HepG2 (cell line): Measurements from ENCODE around the gene PPP1R15A. TPM values are rescaled to one million over a fixed set of nuclear protein-coding genes. Genes with fewer than 3 reads are reported as not detected.

Experiments
- ATAC-seq: fragments of 200-7000 bp; cut with Tn5 transposase; 3 replicates; pipeline ENCODE4 v1.9.1; 2020; ENCODE audit warnings: mild to moderate bottlenecking, moderate library complexity
- BruUV-seq: library from RNA; stranded (reverse); fragments of 400-500 nt; replicated peaks from 2 replicates; lab custom pipeline; 2021; lab: Mats Ljungman, UMichigan
- CTCF ChIA-PET: fragments of 300-600 bp; formaldehyde crosslinking; extraction: SDS; loops from one replicate; lab custom pipeline; 2021; ENCODE audit warnings: low total read pairs, inconsistent platforms, low intra/inter-chr PET ratio; lab: Yijun Ruan, JAX
- POLR2A ChIA-PET: fragments of 350-600 bp; sonication (Branson Sonifier 250); formaldehyde crosslinking; loops from one replicate; lab custom pipeline; 2020; ENCODE audit warnings: antibody characterized with exemption, inconsistent platforms; lab: Yijun Ruan, JAX
- DNase-seq: peaks from one replicate; pipeline ENCODE4 v3.0.0-alpha.2; 2015; ENCODE audit warnings: low spot score
- FAIRE-seq: peaks from 3 replicates; lab custom pipeline; 2011; peaks lifted over from hg19 to GRCh38; lab: Jason Lieb, UNC
- H2AFZ ChIP-seq: one replicate; pipeline ENCODE4 v1.6.1; 2011; ENCODE audit warnings: low read length, inconsistent platforms
- H3K27ac ChIP-seq: fragments of 300-600 bp; 3 replicates; pipeline ENCODE4 v1.8.0; 2011; ENCODE audit warnings: mixed run types, mild to moderate bottlenecking, mixed read lengths, low read length, inconsistent platforms; ENCODE audit not compliant: insufficient read depth; ENCODE audit errors: extremely low read length
- H3K27me3 ChIP-seq, 2 experiments: fragments of 200-600 bp in 1 of 2; 2 replicates in 1 of 2; 3 replicates in 1 of 2; pipeline versions ENCODE4 v1.6.0 to v1.8.0; 2011; ENCODE audit warnings: low read length in 2 of 2, mild to moderate bottlenecking in 2 of 2, moderate library complexity in 2 of 2, inconsistent platforms in 1 of 2; ENCODE audit not compliant: insufficient read depth in 2 of 2, control insufficient read depth in 1 of 2
- H3K36me3 ChIP-seq, 2 experiments: fragments of 200-600 bp in 1 of 2; replicated peaks in 1 of 2; 2 replicates in 1 of 2; 3 replicates in 1 of 2; pipeline versions ENCODE4 v1.5.1 to v1.8.0; 2011; ENCODE audit warnings: low read length in 2 of 2, inconsistent platforms in 1 of 2; ENCODE audit not compliant: insufficient read depth in 2 of 2, control insufficient read depth in 1 of 2
- H3K4me1 ChIP-seq: 2 replicates; pipeline ENCODE4 v1.5.1; 2012; ENCODE audit warnings: low read length, inconsistent platforms; ENCODE audit not compliant: insufficient read depth
- H3K4me2 ChIP-seq: 2 replicates; pipeline ENCODE4 v1.6.0; 2011; ENCODE audit warnings: low read depth, low read length, inconsistent platforms
- H3K4me3 ChIP-seq, 3 experiments: fragments of 200-600 bp in 1 of 3; sonication (generic), shearing (Covaris generic) in 1 of 3; replicated peaks in 1 of 3; 2 replicates each; pipeline ENCODE4 v1.5.1; 2011 to 2016; ENCODE audit warnings: low read length in 3 of 3, inconsistent platforms in 2 of 3, low read depth in 2 of 3, mild to moderate bottlenecking in 2 of 3, control low read depth in 1 of 3, mixed read lengths in 1 of 3; ENCODE audit not compliant: insufficient read depth in 1 of 3
- H3K79me2 ChIP-seq: one replicate; pipeline ENCODE4 v1.6.1; 2011; ENCODE audit warnings: low read length, inconsistent platforms; ENCODE audit not compliant: insufficient read depth
- H3K9ac ChIP-seq: 2 replicates; pipeline ENCODE4 v1.6.0; 2011; ENCODE audit warnings: mild to moderate bottlenecking, low read depth, low read length, inconsistent platforms; ENCODE audit not compliant: insufficient read depth
- H3K9me3 ChIP-seq: 2 replicates; pipeline ENCODE4 v1.5.1; 2012; ENCODE audit warnings: mild to moderate bottlenecking, low read length
- H4K20me1 ChIP-seq: 2 replicates; pipeline ENCODE4 v1.6.0; 2011; ENCODE audit warnings: inconsistent platforms, mild to moderate bottlenecking, low read length, moderate library complexity; ENCODE audit not compliant: insufficient read depth
- ARHGAP35 ChIP-seq: sonication (generic); formaldehyde crosslinking; IDR thresholded peaks from 2 replicates; pipeline ENCODE4 v1.9.0; 2022; ENCODE audit warnings: mild to moderate bottlenecking, inconsistent platforms, moderate library complexity, missing genetic modification reagents, borderline replicate concordance
- CEBPB ChIP-seq: IDR thresholded peaks from 2 replicates; pipeline ENCODE4 v1.6.1; 2011; ENCODE audit warnings: low read depth, low read length, improper control_type of control experiment, borderline replicate concordance
- HES4 ChIP-seq: sonication (generic); formaldehyde crosslinking; IDR thresholded peaks from 2 replicates; pipeline ENCODE4 v1.9.0; 2021; ENCODE audit warnings: mild to moderate bottlenecking, missing genetic modification reagents, borderline replicate concordance
- JUNB ChIP-seq: sonication (generic); formaldehyde crosslinking; IDR thresholded peaks from 2 replicates; pipeline ENCODE4 v1.8.0; 2022; ENCODE audit warnings: missing genetic modification reagents, mild to moderate bottlenecking, borderline replicate concordance
- NFRKB ChIP-seq: fragments of 450-650 bp; IDR thresholded peaks from 2 replicates; pipeline ENCODE4 v1.6.1; 2017
- RFX3 ChIP-seq: IDR thresholded peaks from 2 replicates; pipeline ENCODE4 v1.6.1; 2016; ENCODE audit warnings: missing biosample characterization, missing genetic modification reagents
- SIX4 ChIP-seq: sonication (generic); formaldehyde crosslinking; IDR thresholded peaks from 2 replicates; pipeline ENCODE4 v1.4.0; 2020; ENCODE audit warnings: missing genetic modification reagents
- SMYD3 ChIP-seq: sonication (generic); formaldehyde crosslinking; IDR thresholded peaks from 2 replicates; pipeline ENCODE4 v1.8.1; 2023; ENCODE audit warnings: mild to moderate bottlenecking, missing genetic modification reagents
- TEAD2 ChIP-seq: sonication (generic); formaldehyde crosslinking; IDR thresholded peaks from 2 replicates; pipeline ENCODE4 v1.9.0; 2021; ENCODE audit warnings: missing genetic modification reagents
- ZFP36L1 ChIP-seq: sonication (generic); formaldehyde crosslinking; IDR thresholded peaks from 2 replicates; pipeline ENCODE4 v1.8.0; 2022; ENCODE audit warnings: mild to moderate bottlenecking, missing genetic modification reagents, moderate library complexity
- ZKSCAN5 ChIP-seq: sonication (generic); formaldehyde crosslinking; IDR thresholded peaks from 2 replicates; pipeline ENCODE4 v1.5.1; 2020; ENCODE audit warnings: mild to moderate bottlenecking, missing genetic modification reagents
- ZNF17 ChIP-seq: sonication (generic); formaldehyde crosslinking; IDR thresholded peaks from 2 replicates; pipeline ENCODE4 v1.5.0; 2020; ENCODE audit warnings: mild to moderate bottlenecking, missing genetic modification reagents
- ZNF383 ChIP-seq: sonication (generic); formaldehyde crosslinking; IDR thresholded peaks from 2 replicates; pipeline ENCODE4 v1.4.0; 2020; ENCODE audit warnings: missing genetic modification reagents, mild to moderate bottlenecking, borderline replicate concordance
- ZNF558 ChIP-seq: sonication (generic); formaldehyde crosslinking; IDR thresholded peaks from 2 replicates; pipeline ENCODE4 v1.9.0; 2022; ENCODE audit warnings: mild to moderate bottlenecking, missing genetic modification reagents, borderline replicate concordance
- WGBS: methylation state at CpG from one replicate; pipeline ENCODE4 v1.1.6; 2017; ENCODE audit warnings: low lambda C conversion rate; 5-methylcytosine and 5-hydroxymethylcytosine counted together
- in situ Hi-C: cut with HindIII; loops from 2 replicates; pipeline ENCODE4 v1.10.0; 2017; ENCODE audit warnings: low pct_unique_long_range_greater_than_20kb; ENCODE audit not compliant: extremely low pct_ligation_motif_present
- intact Hi-C: fragments of 100-400 bp; cut with micrococcal nuclease; formaldehyde crosslinking; loops from one replicate; pipeline ENCODE4 v1.10.0; 2022; ENCODE audit not compliant: unreplicated experiment
- polyA plus RNA-seq, 8 experiments: library from polyadenylated mRNA; depleted of rRNA in 3 of 8; stranded (reverse) in 7 of 8; unstranded in 1 of 8; fragments of >200 nt; fragmentation: Illumina TruSeq in 4 of 8; extraction: Trizol in 4 of 8; gene quantifications; 2 replicates each; pipeline versions ENCODE4 v1.2.1 to v1.2.3, GENCODE V29; 2011 to 2016; ENCODE audit warnings: low read depth in 4 of 8, missing spikeins in 1 of 8, mixed read lengths in 1 of 8; ENCODE audit not compliant: insufficient read depth in 1 of 8
- total RNA-seq, 5 experiments: library from RNA; depleted of rRNA; stranded (reverse); fragments of >200 nt; fragmentation: Illumina TruSeq; extraction: Trizol; gene quantifications; 2 replicates each; pipeline ENCODE4 v1.2.3, GENCODE V29; 2016; ENCODE audit warnings: low read depth in 1 of 5
- TF ChIP-seq, protein P1 (sequence below): sonication (generic); formaldehyde crosslinking; IDR thresholded peaks from 2 replicates; pipeline ENCODE4 v1.8.0; 2022; ENCODE audit warnings: mild to moderate bottlenecking, missing genetic modification reagents
- TF ChIP-seq, protein P2 (sequence below): sonication (generic); formaldehyde crosslinking; IDR thresholded peaks from 2 replicates; pipeline ENCODE4 v1.5.0; 2020; ENCODE audit warnings: mild to moderate bottlenecking, missing genetic modification reagents, moderate library complexity
- TF ChIP-seq, protein P3 (sequence below): sonication (generic); formaldehyde crosslinking; IDR thresholded peaks from 2 replicates; pipeline ENCODE4 v1.4.0; 2020; ENCODE audit warnings: missing genetic modification reagents, mild to moderate bottlenecking, borderline replicate concordance
- TF ChIP-seq, protein P4 (sequence below): sonication (generic); formaldehyde crosslinking; conservative IDR thresholded peaks from 2 replicates; pipeline ENCODE4 v1.4.0; 2020; ENCODE audit warnings: missing genetic modification reagents
- TF ChIP-seq, protein P5 (sequence below): sonication (generic); formaldehyde crosslinking; IDR thresholded peaks from 2 replicates; pipeline ENCODE4 v1.4.0; 2020; ENCODE audit warnings: mild to moderate bottlenecking, missing genetic modification reagents

Gene PPP1R15A
- total and polyA plus RNA-seq, 2 of the 13 experiments (the other 11 are each of a cell fraction or from before 2014, with no cell fraction given) = 15.6 to 18.5 TPM

DNA sequence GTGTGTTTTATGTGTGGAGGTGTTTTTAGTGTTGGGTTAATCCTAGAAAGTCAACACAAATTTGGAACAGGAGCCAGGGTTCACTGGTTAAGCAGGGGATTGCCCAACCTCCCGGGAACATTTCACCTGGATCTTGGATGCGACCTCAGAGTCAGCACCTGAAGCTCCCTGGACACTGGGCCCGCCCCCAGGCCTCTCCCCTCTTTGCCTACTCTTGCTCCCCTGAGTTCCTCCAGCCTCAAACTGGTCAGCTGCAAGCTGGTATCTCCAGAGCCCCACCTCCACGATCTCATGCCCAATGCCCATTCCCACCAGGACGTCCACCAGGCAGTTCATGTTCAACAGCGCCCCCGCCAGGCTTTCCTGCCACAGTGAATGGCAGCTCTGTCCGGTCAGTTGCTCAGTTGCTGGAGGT, 45.6 kb upstream of the PPP1R15A start:
- H3K4me1 ChIP-seq = 0 out of 2 replicates have a peak, but pooled peaks cover 5% of the 10 kb centered on the region
- H3K27me3 ChIP-seq = no peaks in the 10 kb centered on the region
- H3K79me2 ChIP-seq = no peaks in the 10 kb centered on the region
- H3K9ac ChIP-seq = no peak overlapping the region
- FAIRE-seq (no peak), DNase-seq (no peak), ATAC-seq (no peak; the same call in 2 of the 3 replicates)
- BruUV-seq = no TSS peak
- H4K20me1 ChIP-seq = no peaks in the 10 kb centered on the region
- no peak overlapping the region for H2AFZ ChIP-seq
- no peak overlapping the region for H3K4me2 ChIP-seq
- CTCF ChIA-PET = no interaction called here
- H3K4me3 ChIP-seq = no peak overlapping the region
- in situ Hi-C loops (no loop called here), intact Hi-C loops (no loop called here)
- H3K9me3 ChIP-seq = 0 out of 2 replicates have a peak, but pooled peaks cover 7% of the 10 kb centered on the region
- WGBS = 69% methylated on average over 6 of the region's 8 CpGs
- POLR2A ChIA-PET = no interaction called here
- H3K27ac ChIP-seq = no peak overlapping the region
- H3K36me3 ChIP-seq = no peaks in the 10 kb centered on the region
- no peak for TF ChIP-seq RFX3
- no peak for TF ChIP-seq ARHGAP35 (CRISPR knock-in tag)
- TF ChIP-seq NFRKB = no peak
- TF ChIP-seq ZNF17 (CRISPR knock-in tag) = no peak
- TF ChIP-seq ZNF383 (CRISPR knock-in tag) = no peak
- TF ChIP-seq ZKSCAN5 (CRISPR knock-in tag) = no peak
- no peak for TF ChIP-seq SMYD3
- no peak for TF ChIP-seq ZNF558
- TF ChIP-seq HES4 (CRISPR knock-in tag) = no peak
- TF ChIP-seq, protein P1, sequence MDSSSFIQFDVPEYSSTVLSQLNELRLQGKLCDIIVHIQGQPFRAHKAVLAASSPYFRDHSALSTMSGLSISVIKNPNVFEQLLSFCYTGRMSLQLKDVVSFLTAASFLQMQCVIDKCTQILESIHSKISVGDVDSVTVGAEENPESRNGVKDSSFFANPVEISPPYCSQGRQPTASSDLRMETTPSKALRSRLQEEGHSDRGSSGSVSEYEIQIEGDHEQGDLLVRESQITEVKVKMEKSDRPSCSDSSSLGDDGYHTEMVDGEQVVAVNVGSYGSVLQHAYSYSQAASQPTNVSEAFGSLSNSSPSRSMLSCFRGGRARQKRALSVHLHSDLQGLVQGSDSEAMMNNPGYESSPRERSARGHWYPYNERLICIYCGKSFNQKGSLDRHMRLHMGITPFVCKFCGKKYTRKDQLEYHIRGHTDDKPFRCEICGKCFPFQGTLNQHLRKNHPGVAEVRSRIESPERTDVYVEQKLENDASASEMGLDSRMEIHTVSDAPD (CRISPR knock-in tag) = no peak
- no peak for TF ChIP-seq JUNB (CRISPR knock-in tag)
- TF ChIP-seq SIX4 (CRISPR knock-in tag) = no peak
- TF ChIP-seq, protein P2, sequence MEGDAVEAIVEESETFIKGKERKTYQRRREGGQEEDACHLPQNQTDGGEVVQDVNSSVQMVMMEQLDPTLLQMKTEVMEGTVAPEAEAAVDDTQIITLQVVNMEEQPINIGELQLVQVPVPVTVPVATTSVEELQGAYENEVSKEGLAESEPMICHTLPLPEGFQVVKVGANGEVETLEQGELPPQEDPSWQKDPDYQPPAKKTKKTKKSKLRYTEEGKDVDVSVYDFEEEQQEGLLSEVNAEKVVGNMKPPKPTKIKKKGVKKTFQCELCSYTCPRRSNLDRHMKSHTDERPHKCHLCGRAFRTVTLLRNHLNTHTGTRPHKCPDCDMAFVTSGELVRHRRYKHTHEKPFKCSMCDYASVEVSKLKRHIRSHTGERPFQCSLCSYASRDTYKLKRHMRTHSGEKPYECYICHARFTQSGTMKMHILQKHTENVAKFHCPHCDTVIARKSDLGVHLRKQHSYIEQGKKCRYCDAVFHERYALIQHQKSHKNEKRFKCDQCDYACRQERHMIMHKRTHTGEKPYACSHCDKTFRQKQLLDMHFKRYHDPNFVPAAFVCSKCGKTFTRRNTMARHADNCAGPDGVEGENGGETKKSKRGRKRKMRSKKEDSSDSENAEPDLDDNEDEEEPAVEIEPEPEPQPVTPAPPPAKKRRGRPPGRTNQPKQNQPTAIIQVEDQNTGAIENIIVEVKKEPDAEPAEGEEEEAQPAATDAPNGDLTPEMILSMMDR (CRISPR knock-in tag) = peak; percentile 48
- TF ChIP-seq, protein P3, sequence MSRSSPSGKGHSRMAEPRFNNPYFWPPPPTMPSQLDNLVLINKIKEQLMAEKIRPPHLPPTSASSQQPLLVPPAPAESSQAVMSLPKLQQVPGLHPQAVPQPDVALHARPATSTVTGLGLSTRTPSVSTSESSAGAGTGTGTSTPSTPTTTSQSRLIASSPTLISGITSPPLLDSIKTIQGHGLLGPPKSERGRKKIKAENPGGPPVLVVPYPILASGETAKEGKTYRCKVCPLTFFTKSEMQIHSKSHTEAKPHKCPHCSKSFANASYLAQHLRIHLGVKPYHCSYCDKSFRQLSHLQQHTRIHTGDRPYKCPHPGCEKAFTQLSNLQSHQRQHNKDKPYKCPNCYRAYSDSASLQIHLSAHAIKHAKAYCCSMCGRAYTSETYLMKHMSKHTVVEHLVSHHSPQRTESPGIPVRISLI (CRISPR knock-in tag) = no peak
- TF ChIP-seq CEBPB = peak; percentile 35; the same call in 1 of the 2 replicates
- TF ChIP-seq TEAD2 (CRISPR knock-in tag) = no peak
- TF ChIP-seq, protein P4, sequence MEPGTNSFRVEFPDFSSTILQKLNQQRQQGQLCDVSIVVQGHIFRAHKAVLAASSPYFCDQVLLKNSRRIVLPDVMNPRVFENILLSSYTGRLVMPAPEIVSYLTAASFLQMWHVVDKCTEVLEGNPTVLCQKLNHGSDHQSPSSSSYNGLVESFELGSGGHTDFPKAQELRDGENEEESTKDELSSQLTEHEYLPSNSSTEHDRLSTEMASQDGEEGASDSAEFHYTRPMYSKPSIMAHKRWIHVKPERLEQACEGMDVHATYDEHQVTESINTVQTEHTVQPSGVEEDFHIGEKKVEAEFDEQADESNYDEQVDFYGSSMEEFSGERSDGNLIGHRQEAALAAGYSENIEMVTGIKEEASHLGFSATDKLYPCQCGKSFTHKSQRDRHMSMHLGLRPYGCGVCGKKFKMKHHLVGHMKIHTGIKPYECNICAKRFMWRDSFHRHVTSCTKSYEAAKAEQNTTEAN (CRISPR knock-in tag) = no peak
- TF ChIP-seq ZFP36L1 = no peak
- TF ChIP-seq, protein P5, sequence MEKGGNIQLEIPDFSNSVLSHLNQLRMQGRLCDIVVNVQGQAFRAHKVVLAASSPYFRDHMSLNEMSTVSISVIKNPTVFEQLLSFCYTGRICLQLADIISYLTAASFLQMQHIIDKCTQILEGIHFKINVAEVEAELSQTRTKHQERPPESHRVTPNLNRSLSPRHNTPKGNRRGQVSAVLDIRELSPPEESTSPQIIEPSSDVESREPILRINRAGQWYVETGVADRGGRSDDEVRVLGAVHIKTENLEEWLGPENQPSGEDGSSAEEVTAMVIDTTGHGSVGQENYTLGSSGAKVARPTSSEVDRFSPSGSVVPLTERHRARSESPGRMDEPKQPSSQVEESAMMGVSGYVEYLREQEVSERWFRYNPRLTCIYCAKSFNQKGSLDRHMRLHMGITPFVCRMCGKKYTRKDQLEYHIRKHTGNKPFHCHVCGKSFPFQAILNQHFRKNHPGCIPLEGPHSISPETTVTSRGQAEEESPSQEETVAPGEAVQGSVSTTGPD (CRISPR knock-in tag) = no peak
